NCI-H2081 (cell line): ENCODE data around the gene DRD4.

ENCODE experiments used
- DNase-seq, 2 experiments: peaks; one replicate each; lab custom pipeline; 2025; lab: John Stamatoyannopoulos, UW

The DRD4 gene

GRCh38 chr11:636511-637332 is at the start of gene DRD4:
DRD4 (plus strand) TSS chr11:637269; CDS start chr11:637305, 36 bp downstream.
- DNase-seq: no peak

GRCh38 chr11:587546-587945 is 49.5 kb upstream of the DRD4 start:
- DNase-seq: no peak

GRCh38 chr11:587978-588380 is 49.1 kb upstream of the DRD4 start:
- DNase-seq: no peak

GRCh38 chr11:589798-590197 is 47.3 kb upstream of the DRD4 start:
- no peak for DNase-seq

- DNase-seq: no peak
Observed at GRCh38 chr11:590997-591396, 46.1 kb upstream of the DRD4 start.

- no peak for DNase-seq
Observed at GRCh38 chr11:592501-592900, 44.6 kb upstream of the DRD4 start.

- DNase-seq: no peak
Observed at GRCh38 chr11:592918-593317, 44.2 kb upstream of the DRD4 start.

GRCh38 chr11:593347-593746 is 43.7 kb upstream of the DRD4 start:
- DNase-seq: no peak

- DNase-seq: no peak
Observed at GRCh38 chr11:595400-595799, 41.7 kb upstream of the DRD4 start.

GRCh38 chr11:596374-596773 is 40.7 kb upstream of the DRD4 start:
- no peak for DNase-seq

- DNase-seq: no peak
Observed at GRCh38 chr11:597166-597725, 39.8 kb upstream of the DRD4 start.

GRCh38 chr11:598005-598680 is 38.9 kb upstream of the DRD4 start:
- DNase-seq: no peak

- no peak for DNase-seq
Observed at GRCh38 chr11:601573-602245, 35.4 kb upstream of the DRD4 start.

- no peak for DNase-seq
Observed at GRCh38 chr11:603154-603553, 33.9 kb upstream of the DRD4 start.

- DNase-seq: no peak
Observed at GRCh38 chr11:605286-606129, 31.6 kb upstream of the DRD4 start.

GRCh38 chr11:606245-606644 is 30.8 kb upstream of the DRD4 start:
- DNase-seq: peak in 1 of 2 experiments; percentile 24

GRCh38 chr11:607020-607780 is 29.9 kb upstream of the DRD4 start:
- no peak for DNase-seq

- DNase-seq: no peak
Observed at GRCh38 chr11:607971-608659, 29.0 kb upstream of the DRD4 start.

- DNase-seq: no peak
Observed at GRCh38 chr11:608791-609251, 28.2 kb upstream of the DRD4 start.

GRCh38 chr11:609341-609811 is 27.7 kb upstream of the DRD4 start:
- no peak for DNase-seq
